Parathyroid adenoma (tissue), 2 donors: ENCODE measurements around the gene EGR1.

Source experiments
- H2AFZ ChIP-seq: fragments of 300-600 bp; sonication (generic); one replicate; pipeline ENCODE4 v1.7.0; 2017; ENCODE audit warnings: antibody characterized with exemption, mild to moderate bottlenecking
- H3K27ac ChIP-seq: fragments of 300-600 bp; sonication (generic); one replicate; pipeline ENCODE4 v1.7.0; 2017
- H3K27me3 ChIP-seq: fragments of 300-600 bp; sonication (generic); one replicate; pipeline ENCODE4 v1.7.0; 2017; ENCODE audit warnings: low read length; ENCODE audit not compliant: control insufficient read depth, insufficient read depth
- H3K36me3 ChIP-seq: fragments of 300-600 bp; sonication (generic); one replicate; pipeline ENCODE4 v1.7.0; 2017; ENCODE audit warnings: low read length; ENCODE audit not compliant: control insufficient read depth, insufficient read depth
- H3K4me1 ChIP-seq: fragments of 300-600 bp; sonication (generic); one replicate; pipeline ENCODE4 v1.7.0; 2017; ENCODE audit warnings: control low read depth
- H3K4me2 ChIP-seq: fragments of 300-600 bp; sonication (generic); one replicate; pipeline ENCODE4 v1.7.0; 2017; ENCODE audit warnings: low read length
- H3K4me3 ChIP-seq: fragments of 300-600 bp; sonication (generic); one replicate; pipeline ENCODE4 v1.7.0; 2017; ENCODE audit warnings: low read depth, low read length
- H3K79me2 ChIP-seq: fragments of 300-600 bp; sonication (generic); one replicate; pipeline ENCODE4 v1.7.0; 2017; ENCODE audit warnings: control low read depth
- H3K9ac ChIP-seq: fragments of 300-600 bp; sonication (generic); one replicate; pipeline ENCODE4 v1.7.0; 2017; ENCODE audit warnings: mild to moderate bottlenecking
- H3K9me3 ChIP-seq: fragments of 300-600 bp; sonication (generic); one replicate; pipeline ENCODE4 v1.7.0; 2017; ENCODE audit warnings: low read length; ENCODE audit not compliant: control insufficient read depth
- TF ChIP-seq, protein P1 (sequence below): fragments of 300-600 bp; sonication (generic); IDR thresholded peaks from one replicate; pipeline ENCODE4 v1.7.0; 2017; ENCODE audit warnings: antibody characterized with exemption, mild to moderate bottlenecking
- donor health status: primary hyperparathyroidism.

Gene EGR1

DNA sequence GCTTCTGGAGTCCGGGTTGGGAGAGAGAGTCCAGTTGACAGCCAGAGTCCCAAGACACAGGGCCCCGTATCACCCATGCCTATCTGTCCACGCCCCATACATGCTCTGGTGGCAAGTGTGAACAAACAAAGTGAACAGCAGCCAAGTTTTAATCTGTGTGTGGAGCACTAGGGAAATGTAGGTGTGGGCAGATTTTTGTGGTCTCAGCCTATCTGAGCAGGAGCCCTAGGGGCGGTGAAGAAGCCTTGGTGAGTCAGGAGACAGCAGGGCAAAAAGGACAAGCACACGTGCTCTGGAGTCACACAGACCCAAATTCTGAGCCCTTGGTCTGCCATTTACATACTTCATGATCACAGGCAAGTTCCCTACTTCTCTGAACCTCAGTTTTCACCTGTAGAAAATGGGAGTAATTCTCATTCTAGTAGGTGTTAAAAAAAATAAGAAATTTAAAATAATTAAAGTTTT, 23.2 kb downstream of the EGR1 start:
- TF ChIP-seq, protein P1, sequence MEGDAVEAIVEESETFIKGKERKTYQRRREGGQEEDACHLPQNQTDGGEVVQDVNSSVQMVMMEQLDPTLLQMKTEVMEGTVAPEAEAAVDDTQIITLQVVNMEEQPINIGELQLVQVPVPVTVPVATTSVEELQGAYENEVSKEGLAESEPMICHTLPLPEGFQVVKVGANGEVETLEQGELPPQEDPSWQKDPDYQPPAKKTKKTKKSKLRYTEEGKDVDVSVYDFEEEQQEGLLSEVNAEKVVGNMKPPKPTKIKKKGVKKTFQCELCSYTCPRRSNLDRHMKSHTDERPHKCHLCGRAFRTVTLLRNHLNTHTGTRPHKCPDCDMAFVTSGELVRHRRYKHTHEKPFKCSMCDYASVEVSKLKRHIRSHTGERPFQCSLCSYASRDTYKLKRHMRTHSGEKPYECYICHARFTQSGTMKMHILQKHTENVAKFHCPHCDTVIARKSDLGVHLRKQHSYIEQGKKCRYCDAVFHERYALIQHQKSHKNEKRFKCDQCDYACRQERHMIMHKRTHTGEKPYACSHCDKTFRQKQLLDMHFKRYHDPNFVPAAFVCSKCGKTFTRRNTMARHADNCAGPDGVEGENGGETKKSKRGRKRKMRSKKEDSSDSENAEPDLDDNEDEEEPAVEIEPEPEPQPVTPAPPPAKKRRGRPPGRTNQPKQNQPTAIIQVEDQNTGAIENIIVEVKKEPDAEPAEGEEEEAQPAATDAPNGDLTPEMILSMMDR = no peak
- Histone ChIP-seq H3K9ac (no peak overlapping the region), H3K27me3 (no peaks in the 10 kb centered on the region), H3K9me3 (no peaks in the 10 kb centered on the region), H3K36me3 (no peaks in the 10 kb centered on the region), H3K4me3 (no peak overlapping the region), H3K4me2 (peak overlapping the region; percentile 51), H3K4me1 (peaks cover 28% of the 10 kb centered on the region), H3K27ac (no peak overlapping the region), H2AFZ (no peak overlapping the region), H3K79me2 (no peaks in the 10 kb centered on the region)

DNA sequence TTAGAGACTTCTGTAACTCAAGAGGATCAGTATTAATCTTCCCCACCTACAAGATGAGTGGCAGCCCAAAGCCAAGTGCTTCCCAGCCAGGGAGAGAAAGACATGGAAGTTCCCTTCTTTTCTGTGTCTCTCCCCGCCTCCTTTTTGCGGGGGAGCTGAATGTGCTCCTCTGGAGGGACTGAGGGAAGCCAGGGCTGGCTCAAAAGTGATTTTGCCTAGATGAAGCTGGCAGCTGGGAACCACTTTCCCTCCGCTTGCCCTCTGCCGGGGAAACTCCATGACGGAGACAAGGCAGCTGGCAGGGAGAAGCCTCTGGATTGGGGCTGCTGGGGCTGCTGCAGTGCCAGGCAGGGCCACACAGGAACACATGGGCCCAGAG, 24.4 kb downstream of the EGR1 start:
- Histone ChIP-seq H2AFZ (no peak overlapping the region), H3K27ac (no peak overlapping the region), H3K9me3 (no peaks in the 10 kb centered on the region), H3K4me1 (peaks cover 28% of the 10 kb centered on the region), H3K27me3 (no peaks in the 10 kb centered on the region), H3K9ac (no peak overlapping the region), H3K4me3 (no peak overlapping the region), H3K4me2 (no peak overlapping the region), H3K36me3 (no peaks in the 10 kb centered on the region), H3K79me2 (no peaks in the 10 kb centered on the region)
- TF ChIP-seq, protein P1 = no peak

DNA sequence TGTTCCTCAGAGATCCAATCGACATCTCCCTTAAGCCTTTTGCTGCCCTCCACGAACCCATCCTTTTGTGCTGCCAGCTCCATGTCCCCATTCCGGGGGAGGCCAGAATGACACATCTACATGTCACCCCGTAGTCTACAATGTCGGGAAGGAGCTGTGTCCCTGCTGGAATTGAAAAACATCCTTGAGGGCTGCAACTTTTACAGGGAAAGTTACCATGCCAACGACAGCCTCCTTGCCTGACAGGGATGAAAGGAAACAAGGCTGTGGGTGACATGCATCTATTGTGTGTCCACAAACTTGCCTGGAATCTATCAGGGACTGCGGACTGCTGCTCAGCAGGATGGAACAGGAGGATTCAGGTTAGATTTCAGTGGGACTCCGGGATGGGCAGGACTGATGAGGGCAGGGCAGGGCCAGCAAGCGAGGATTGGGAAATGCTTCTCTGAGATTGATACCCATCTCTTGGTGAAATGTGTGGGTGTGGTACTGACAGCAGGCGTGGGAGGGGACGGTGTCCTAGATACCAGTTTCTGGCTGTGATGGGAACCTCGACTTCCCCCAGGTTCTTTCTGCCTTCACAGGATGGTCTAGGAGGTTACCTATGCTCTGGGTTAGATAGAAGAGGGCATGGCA, 25.5 kb downstream of the EGR1 start:
- no peak overlapping the region for H3K4me3 ChIP-seq

DNA sequence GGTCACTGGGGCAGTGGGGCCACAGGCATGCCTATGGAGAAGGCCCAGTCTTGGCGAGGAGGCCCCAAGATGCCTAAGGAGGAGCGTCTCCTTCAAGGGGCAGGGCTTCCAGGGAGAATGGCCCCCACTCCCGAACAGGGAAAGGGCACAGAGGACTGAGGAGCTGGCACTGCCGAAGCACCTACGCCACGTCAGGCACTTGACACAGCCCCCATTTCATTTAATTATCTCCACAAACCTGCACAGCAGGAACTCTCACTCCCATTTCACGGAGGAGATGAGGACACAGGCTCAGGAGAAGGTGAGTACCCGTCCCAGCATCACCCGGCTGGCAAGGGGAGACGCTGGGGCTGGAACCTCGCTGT, 26.0 kb downstream of the EGR1 start:
- H3K36me3 ChIP-seq = no peaks in the 10 kb centered on the region
- no peak overlapping the region for H3K9ac ChIP-seq
- H3K79me2 ChIP-seq = no peaks in the 10 kb centered on the region
- peak overlapping the region; percentile 7 for H3K27ac ChIP-seq
- H3K4me3 ChIP-seq = no peak overlapping the region
- peak overlapping the region; percentile 80 for H3K4me2 ChIP-seq
- TF ChIP-seq, protein P1 = no peak
- H3K27me3 ChIP-seq = no peaks in the 10 kb centered on the region
- peaks cover 28% of the 10 kb centered on the region for H3K4me1 ChIP-seq
- H2AFZ ChIP-seq = peak overlapping the region; percentile 94
- no peaks in the 10 kb centered on the region for H3K9me3 ChIP-seq

More for the DNA sequence above, 25.5 kb downstream of the EGR1 start:
- TF ChIP-seq, protein P1 = no peak
- Histone ChIP-seq H3K4me1 (peaks cover 28% of the 10 kb centered on the region), H3K79me2 (no peaks in the 10 kb centered on the region), H2AFZ (peak overlapping the region; percentile 94), H3K27me3 (no peaks in the 10 kb centered on the region), H3K9me3 (no peaks in the 10 kb centered on the region), H3K36me3 (no peaks in the 10 kb centered on the region), H3K4me2 (no peak overlapping the region), H3K9ac (no peak overlapping the region), H3K27ac (no peak overlapping the region)
